Thyroid gland (tissue), 4 donors: ENCODE results near the gene ZNF407. TPM values are rescaled to one million over a fixed set of nuclear protein-coding genes. Genes with fewer than 3 reads are reported as not detected.
"Not testable (repeated sequence)": the region's sequence is repeated elsewhere in the genome, so short reads cannot be mapped to it uniquely, and the experiment has no call there.

ENCODE experiments used
- DNase-seq, 2 donors: peaks; one replicate each; pipeline ENCODE4 v3.0.0-alpha.2; 2019
- H3K27ac ChIP-seq, 3 donors: fragments of 200-600 bp; sonication (generic); 1 replicate in 2 of 3; 2 replicates in 1 of 3; pipeline ENCODE4 v1.5.1; 2016 to 2019; ENCODE audit warnings: mild to moderate bottlenecking in 1 of 3, moderate library complexity in 1 of 3
- H3K27me3 ChIP-seq: fragments of 200-600 bp; sonication (generic); one replicate; pipeline ENCODE4 v1.5.1; 2019
- H3K36me3 ChIP-seq, 2 donors: fragments of 200-600 bp; sonication (generic); one replicate each; pipeline ENCODE4 v1.5.1; 2016 to 2019
- H3K4me1 ChIP-seq, 2 donors: fragments of 200-600 bp; sonication (generic); one replicate each; pipeline ENCODE4 v1.5.1; 2017 to 2019
- H3K4me3 ChIP-seq, 3 donors: fragments of 200-600 bp; sonication (generic); replicated peaks in 1 of 3; 1 replicate in 2 of 3; 2 replicates in 1 of 3; pipeline ENCODE4 v1.5.1; 2016; ENCODE audit warnings: mild to moderate bottlenecking in 1 of 3
- H3K9me3 ChIP-seq: fragments of 200-600 bp; sonication (generic); one replicate; pipeline ENCODE4 v1.5.1; 2017
- POLR2A ChIP-seq, 2 donors: fragments of 450-650 bp; IDR thresholded peaks; one replicate each; pipeline ENCODE4 v1.6.1; 2017; ENCODE audit warnings: antibody characterized with exemption in 2 of 2, mild to moderate bottlenecking in 2 of 2, moderate library complexity in 1 of 2
- WGBS, 2 donors: methylation state at CpG; one replicate each; pipeline ENCODE4 v1.1.5; 2017; 5-methylcytosine and 5-hydroxymethylcytosine counted together
- intact Hi-C: fragments of 100-400 bp; cut with DNase I; formaldehyde crosslinking; loops from one replicate; pipeline ENCODE4 v1.15.1; 2023
- total RNA-seq, 4 donors: library from RNA; depleted of rRNA; stranded (reverse); fragments of >200 nt; gene quantifications; one replicate each; pipeline ENCODE4 v1.2.3, GENCODE V29; 2016
- TF ChIP-seq, protein P1 (sequence below), 6 experiments: fragments of 200-600 bp in 3 of 6; fragments of 450-650 bp in 3 of 6; sonication (generic) in 3 of 6; IDR thresholded peaks; one replicate each; pipeline ENCODE4 v1.5.1; 2016 to 2019; ENCODE audit warnings: antibody characterized with exemption in 6 of 6, mild to moderate bottlenecking in 2 of 6, inconsistent platforms in 1 of 6, moderate library complexity in 1 of 6

ZNF407 gene
- total RNA-seq, 4 donors from 2014 or later = 20.2 to 40.0 (median 26.4) TPM

DNA sequence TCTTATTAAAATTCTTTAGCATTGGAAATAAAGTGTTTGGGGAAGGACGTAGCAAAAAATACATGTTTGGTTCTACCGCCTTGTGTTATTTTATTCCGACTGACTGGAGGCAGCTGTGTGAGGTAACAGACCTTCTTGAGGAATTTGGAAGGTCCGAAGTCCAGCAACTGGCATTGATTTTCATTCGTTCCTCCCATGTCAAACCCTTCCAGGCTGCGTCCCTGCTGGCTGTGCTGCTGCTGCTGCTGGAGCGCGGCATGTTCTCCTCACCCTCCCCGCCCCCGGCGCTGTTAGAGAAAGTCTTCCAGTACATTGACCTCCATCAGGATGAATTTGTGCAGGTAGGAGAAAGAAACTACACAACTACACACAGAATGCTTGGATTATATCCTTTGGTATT lies 41.5 kb upstream of the ZNF407 start:
- H3K36me3 ChIP-seq = no peaks in the 10 kb centered on the region
- intact Hi-C loops = no loop called here
- H3K27me3 ChIP-seq = no peaks in the 10 kb centered on the region
- H3K4me3 ChIP-seq = no peak overlapping the region
- no peaks in the 10 kb centered on the region for H3K9me3 ChIP-seq
- WGBS, 2 donors = 88 to 92% methylated on average over 11 of the region's 11 CpGs
- H3K27ac ChIP-seq = no peak overlapping the region
- TF ChIP-seq POLR2A (IDR thresholded peaks at IDR 0.05) = no peak
- TF ChIP-seq, protein P1, sequence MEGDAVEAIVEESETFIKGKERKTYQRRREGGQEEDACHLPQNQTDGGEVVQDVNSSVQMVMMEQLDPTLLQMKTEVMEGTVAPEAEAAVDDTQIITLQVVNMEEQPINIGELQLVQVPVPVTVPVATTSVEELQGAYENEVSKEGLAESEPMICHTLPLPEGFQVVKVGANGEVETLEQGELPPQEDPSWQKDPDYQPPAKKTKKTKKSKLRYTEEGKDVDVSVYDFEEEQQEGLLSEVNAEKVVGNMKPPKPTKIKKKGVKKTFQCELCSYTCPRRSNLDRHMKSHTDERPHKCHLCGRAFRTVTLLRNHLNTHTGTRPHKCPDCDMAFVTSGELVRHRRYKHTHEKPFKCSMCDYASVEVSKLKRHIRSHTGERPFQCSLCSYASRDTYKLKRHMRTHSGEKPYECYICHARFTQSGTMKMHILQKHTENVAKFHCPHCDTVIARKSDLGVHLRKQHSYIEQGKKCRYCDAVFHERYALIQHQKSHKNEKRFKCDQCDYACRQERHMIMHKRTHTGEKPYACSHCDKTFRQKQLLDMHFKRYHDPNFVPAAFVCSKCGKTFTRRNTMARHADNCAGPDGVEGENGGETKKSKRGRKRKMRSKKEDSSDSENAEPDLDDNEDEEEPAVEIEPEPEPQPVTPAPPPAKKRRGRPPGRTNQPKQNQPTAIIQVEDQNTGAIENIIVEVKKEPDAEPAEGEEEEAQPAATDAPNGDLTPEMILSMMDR (IDR thresholded peaks at IDR 0.05) = no peak
- H3K4me1 ChIP-seq = peaks cover 4 to 15% of the 10 kb centered on the region in 2 donors
- DNase-seq = no peak

GRCh38 chr18:74558096-74558495 lies 39.6 kb upstream of the ZNF407 start:
- H3K27ac ChIP-seq = no peak overlapping the region
- intact Hi-C loops = no loop called here
- 56 to 73% methylated on average over 4 of the region's 4 CpGs for WGBS, 2 donors
- no peaks in the 10 kb centered on the region for H3K9me3 ChIP-seq
- DNase-seq = peak; percentile 63 to 70
- TF ChIP-seq, protein P1 (IDR thresholded peaks at IDR 0.05) = no peak
- TF ChIP-seq POLR2A (IDR thresholded peaks at IDR 0.05) = no peak
- H3K4me3 ChIP-seq = no peak overlapping the region
- no peaks in the 10 kb centered on the region for H3K27me3 ChIP-seq
- peaks cover 4 to 20% of the 10 kb centered on the region in 2 donors for H3K4me1 ChIP-seq
- no peaks in the 10 kb centered on the region for H3K36me3 ChIP-seq

DNA sequence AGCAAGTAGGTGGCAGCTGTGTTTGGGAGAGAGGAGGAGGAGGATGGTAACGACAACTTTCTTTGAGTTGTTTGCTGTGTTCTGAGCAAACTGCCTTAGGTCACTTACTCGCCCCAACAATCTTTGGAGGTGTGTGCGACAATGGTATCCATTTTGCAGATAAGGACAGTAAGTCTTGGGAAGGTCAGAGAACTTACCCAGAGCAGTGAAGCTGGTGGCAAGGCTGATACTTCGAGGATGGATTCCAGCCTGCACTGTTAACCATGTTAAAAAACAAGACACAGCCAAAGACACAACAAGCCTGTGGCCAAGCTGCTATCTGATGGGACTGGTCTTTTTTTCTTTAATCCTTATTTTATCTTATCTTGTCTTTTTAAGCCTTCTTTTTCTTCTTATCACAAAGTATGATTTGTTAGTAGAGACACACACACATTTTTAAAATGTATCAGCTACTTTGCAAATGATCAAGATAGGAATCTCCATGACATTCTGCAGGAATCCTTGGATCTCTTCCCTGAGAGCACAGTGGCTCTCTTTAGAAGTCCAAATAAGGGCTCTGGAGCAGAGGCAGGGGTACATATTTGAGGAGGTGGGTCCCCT lies 35.4 kb upstream of the ZNF407 start:
- Histone ChIP-seq H3K4me1 (peaks cover 4 to 20% of the 10 kb centered on the region in 2 donors), H3K9me3 (no peaks in the 10 kb centered on the region), H3K27ac (peak overlapping the region; percentile 47 to 58 (median 48)), H3K36me3 (no peaks in the 10 kb centered on the region), H3K27me3 (no peaks in the 10 kb centered on the region), H3K4me3 (no peak overlapping the region)
- intact Hi-C loops = no loop called here
- no peak for TF ChIP-seq POLR2A (IDR thresholded peaks at IDR 0.05)
- TF ChIP-seq, protein P1 (IDR thresholded peaks at IDR 0.05) = no peak
- WGBS, 2 donors = 85 to 90% methylated on average over 4 of the region's 4 CpGs
- no peak for DNase-seq

DNA sequence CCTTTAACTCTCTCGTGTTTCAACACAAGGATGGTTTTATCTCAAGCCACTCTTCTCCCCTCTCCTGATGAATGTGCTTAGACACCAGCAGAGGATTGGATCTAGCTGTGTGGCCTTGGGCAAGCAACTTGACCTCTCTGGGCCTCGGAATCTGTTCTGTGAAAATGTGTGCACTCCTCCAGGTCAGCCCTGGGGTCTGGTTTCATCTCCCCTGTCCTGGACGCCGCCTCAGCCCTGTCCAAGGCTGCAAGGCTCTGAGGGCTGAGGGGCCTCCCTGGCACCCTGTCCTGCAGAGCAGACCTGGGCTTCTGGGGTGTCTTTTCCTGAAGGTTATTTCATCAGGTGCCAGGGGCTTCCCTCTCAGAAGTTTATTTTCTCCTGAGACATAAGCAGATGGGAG lies 34.9 kb upstream of the ZNF407 start:
- intact Hi-C loops = no loop called here

DNA sequence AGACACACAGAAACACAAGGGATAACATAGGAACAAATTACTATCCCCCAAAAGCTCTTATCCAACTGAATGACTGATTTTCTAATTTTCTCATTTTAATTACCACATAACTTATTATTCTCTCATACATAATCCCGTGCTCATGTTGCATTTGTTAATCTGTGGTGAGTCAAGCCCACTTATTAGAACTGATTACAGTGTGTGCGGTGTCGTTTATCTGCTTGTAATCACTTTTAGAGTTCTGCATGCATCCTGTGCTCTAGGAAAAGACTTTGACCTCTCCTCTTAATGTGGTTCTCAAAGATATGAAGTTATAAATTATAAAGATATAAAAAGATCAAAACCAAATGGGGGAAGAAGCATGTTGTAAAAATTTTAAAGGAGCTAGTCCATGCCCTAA lies 33.7 kb upstream of the ZNF407 start:
- WGBS, 2 donors = 76 to 80% methylated on average over 3 of the region's 3 CpGs
- peaks cover 4 to 13% of the 10 kb centered on the region in 2 donors for H3K4me1 ChIP-seq
- DNase-seq = no peak
- TF ChIP-seq POLR2A (IDR thresholded peaks at IDR 0.05) = no peak
- TF ChIP-seq, protein P1 (IDR thresholded peaks at IDR 0.05) = no peak
- no peak overlapping the region for H3K27ac ChIP-seq
- intact Hi-C loops = no loop called here
- H3K4me3 ChIP-seq = no peak overlapping the region
- no peaks in the 10 kb centered on the region for H3K9me3 ChIP-seq
- H3K36me3 ChIP-seq = no peaks in the 10 kb centered on the region
- H3K27me3 ChIP-seq = no peaks in the 10 kb centered on the region

More for the DNA sequence above, 34.9 kb upstream of the ZNF407 start:
- Histone ChIP-seq H3K4me3 (no peak overlapping the region), H3K4me1 (peaks cover 4 to 15% of the 10 kb centered on the region in 2 donors), H3K36me3 (no peaks in the 10 kb centered on the region), H3K27ac (no peak overlapping the region), H3K27me3 (no peaks in the 10 kb centered on the region), H3K9me3 (no peaks in the 10 kb centered on the region)
- WGBS, 2 donors = 80 to 94% methylated on average over 4 of the region's 4 CpGs
- no peak for TF ChIP-seq POLR2A (IDR thresholded peaks at IDR 0.05)
- TF ChIP-seq, protein P1 (IDR thresholded peaks at IDR 0.05) = no peak
- DNase-seq = no peak

GRCh38 chr18:74565164-74565563 lies 32.5 kb upstream of the ZNF407 start:
- H3K27me3 ChIP-seq, intact Hi-C loops, H3K9me3 ChIP-seq, H3K36me3 ChIP-seq, H3K4me3 ChIP-seq, H3K27ac ChIP-seq, DNase-seq: not testable (repeated sequence)
- H3K4me1 ChIP-seq = peaks cover 4 to 13% of the 10 kb centered on the region in 2 donors
- WGBS, 2 donors = 95 to 100% methylated on average over 1 of the region's 1 CpG

DNA sequence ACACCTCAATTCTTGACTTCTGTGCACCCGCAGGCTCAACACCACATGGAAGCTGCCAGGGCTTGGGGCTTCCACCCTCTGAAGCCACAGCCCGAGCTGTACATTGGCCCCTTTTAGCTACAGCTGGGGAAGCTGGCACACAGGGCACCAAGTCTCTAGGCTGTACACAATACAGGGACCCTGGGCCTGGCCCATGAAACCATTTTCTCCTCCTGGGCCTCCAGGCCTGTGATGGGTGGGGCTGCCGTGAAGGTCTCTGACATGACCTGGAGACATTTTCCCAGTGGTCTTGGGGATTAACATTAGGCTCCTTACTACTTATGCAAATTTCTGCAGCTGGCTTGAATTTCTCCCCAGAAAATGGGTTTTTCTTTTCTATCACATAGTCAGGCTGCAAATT lies 31.7 kb upstream of the ZNF407 start:
- WGBS, 2 donors = 83 to 96% methylated on average over 2 to 3 of the region's 3 CpGs
- H3K4me3 ChIP-seq, intact Hi-C loops, H3K36me3 ChIP-seq, H3K4me1 ChIP-seq, H3K27ac ChIP-seq, H3K27me3 ChIP-seq, DNase-seq, H3K9me3 ChIP-seq: not testable (repeated sequence)
